Measurements from ENCODE around the gene AGBL3.
"Not testable (repeated sequence)": the region's sequence is repeated elsewhere in the genome, so short reads cannot be mapped to it uniquely, and the experiment has no call there.

AGBL3 gene

GRCh38 chr7:135168489-135169140 lies 182.3 kb downstream of the AGBL3 start:
- H3K4me1 ChIP-seq (ENCODE audit: control insufficient read depth, insufficient read depth, low read length, poor library complexity, severe bottlenecking): peaks cover 12% of the 10 kb centered on the region
- peaks cover 57% of the 10 kb centered on the region for H3K36me3 ChIP-seq (ENCODE audit: control insufficient read depth, insufficient read depth, low read length)
- WGBS, 2 experiments (ENCODE audit: insufficient coverage in 2 of 2): 89 to 96% methylated on average over 11 to 12 of the region's 13 CpGs
- H3K9me3 ChIP-seq (ENCODE audit: control insufficient read depth, low read length): no peaks in the 10 kb centered on the region
- H3K4me3 ChIP-seq (ENCODE audit: extremely low read depth, insufficient read depth, low read length, poor library complexity, severe bottlenecking): no peak overlapping the region
- no peak overlapping the region for H3K27ac ChIP-seq (ENCODE audit: low read depth, low read length, severe bottlenecking)

- peak overlapping the region; percentile 84 for H3K4me3 ChIP-seq (ENCODE audit: extremely low read depth, insufficient read depth, low read length, poor library complexity, severe bottlenecking)
- peak overlapping the region; percentile 92 for H3K27ac ChIP-seq (ENCODE audit: low read depth, low read length, severe bottlenecking)
- no peaks in the 10 kb centered on the region for H3K9me3 ChIP-seq (ENCODE audit: control insufficient read depth, low read length)
- peaks cover 12% of the 10 kb centered on the region for H3K4me1 ChIP-seq (ENCODE audit: control insufficient read depth, insufficient read depth, low read length, poor library complexity, severe bottlenecking)
- peaks cover 50% of the 10 kb centered on the region for H3K36me3 ChIP-seq (ENCODE audit: control insufficient read depth, insufficient read depth, low read length)
- WGBS, 2 experiments (ENCODE audit: insufficient coverage in 2 of 2): 69 to 72% methylated on average over 7 to 9 of the region's 11 CpGs
Observed at GRCh38 chr7:135169141-135169963, 183.0 kb downstream of the AGBL3 start.

GRCh38 chr7:135169964-135170273 lies 183.6 kb downstream of the AGBL3 start:
- Histone ChIP-seq H3K4me1 (ENCODE audit: control insufficient read depth, insufficient read depth, low read length, poor library complexity, severe bottlenecking) (peaks cover 12% of the 10 kb centered on the region), H3K27ac (ENCODE audit: low read depth, low read length, severe bottlenecking) (peak overlapping the region; percentile 92), H3K9me3 (ENCODE audit: control insufficient read depth, low read length) (no peaks in the 10 kb centered on the region), H3K4me3 (ENCODE audit: extremely low read depth, insufficient read depth, low read length, poor library complexity, severe bottlenecking) (peak overlapping the region; percentile 84), H3K36me3 (ENCODE audit: control insufficient read depth, insufficient read depth, low read length) (peaks cover 44% of the 10 kb centered on the region)
- WGBS, 2 experiments (ENCODE audit: insufficient coverage in 2 of 2): 0 to 2% methylated on average over 9 to 13 of the region's 17 CpGs

- Histone ChIP-seq H3K27ac (ENCODE audit: low read depth, low read length, severe bottlenecking) (peak within 1 kb of the TSS; percentile 92), H3K4me3 (ENCODE audit: extremely low read depth, insufficient read depth, low read length, poor library complexity, severe bottlenecking) (peak within 1 kb of the TSS; percentile 84), H3K36me3 (ENCODE audit: control insufficient read depth, insufficient read depth, low read length) (peaks cover 39% of the 10 kb centered on the region), H3K4me1 (ENCODE audit: control insufficient read depth, insufficient read depth, low read length, poor library complexity, severe bottlenecking) (peaks cover 12% of the 10 kb centered on the region), H3K9me3 (ENCODE audit: control insufficient read depth, low read length) (no peaks in the 10 kb centered on the region)
- WGBS, 2 experiments (ENCODE audit: insufficient coverage in 2 of 2): 0% methylated on average over 66 to 75 of the region's 77 CpGs
Observed at GRCh38 chr7:135170274-135170997, 184.1 kb downstream of the AGBL3 start, which contains the start of gene CYREN. CYREN (minus strand) TSS chr7:135170707; CDS start chr7:135168922, 1,785 bp downstream.

- peak overlapping the region; percentile 92 for H3K27ac ChIP-seq (ENCODE audit: low read depth, low read length, severe bottlenecking)
- peaks cover 12% of the 10 kb centered on the region for H3K4me1 ChIP-seq (ENCODE audit: control insufficient read depth, insufficient read depth, low read length, poor library complexity, severe bottlenecking)
- H3K4me3 ChIP-seq (ENCODE audit: extremely low read depth, insufficient read depth, low read length, poor library complexity, severe bottlenecking): peak overlapping the region; percentile 84
- peaks cover 33% of the 10 kb centered on the region for H3K36me3 ChIP-seq (ENCODE audit: control insufficient read depth, insufficient read depth, low read length)
- 0 to 4% methylated on average over 3 to 4 of the region's 12 CpGs for WGBS, 2 experiments (ENCODE audit: insufficient coverage in 2 of 2)
- not testable (repeated sequence) for H3K9me3 ChIP-seq (ENCODE audit: control insufficient read depth, low read length)
Observed at GRCh38 chr7:135170998-135171481, 184.7 kb downstream of the AGBL3 start.

- H3K4me1 ChIP-seq (ENCODE audit: control insufficient read depth, insufficient read depth, low read length, poor library complexity, severe bottlenecking): peaks cover 12% of the 10 kb centered on the region
- not testable (repeated sequence) for H3K4me3 ChIP-seq (ENCODE audit: extremely low read depth, insufficient read depth, low read length, poor library complexity, severe bottlenecking); H3K27ac ChIP-seq (ENCODE audit: low read depth, low read length, severe bottlenecking); H3K9me3 ChIP-seq (ENCODE audit: control insufficient read depth, low read length)
- 92% methylated on average over 16 to 18 of the region's 19 CpGs for WGBS, 2 experiments (ENCODE audit: insufficient coverage in 2 of 2)
- H3K36me3 ChIP-seq (ENCODE audit: control insufficient read depth, insufficient read depth, low read length): peaks cover 26% of the 10 kb centered on the region
Observed at GRCh38 chr7:135171581-135172291, 185.4 kb downstream of the AGBL3 start.

GRCh38 chr7:135173916-135174315 lies 187.6 kb downstream of the AGBL3 start:
- not testable (repeated sequence) for H3K9me3 ChIP-seq (ENCODE audit: control insufficient read depth, low read length); H3K4me3 ChIP-seq (ENCODE audit: extremely low read depth, insufficient read depth, low read length, poor library complexity, severe bottlenecking); H3K27ac ChIP-seq (ENCODE audit: low read depth, low read length, severe bottlenecking); H3K4me1 ChIP-seq (ENCODE audit: control insufficient read depth, insufficient read depth, low read length, poor library complexity, severe bottlenecking); H3K36me3 ChIP-seq (ENCODE audit: control insufficient read depth, insufficient read depth, low read length)
- 93 to 100% methylated on average over 1 to 2 of the region's 4 CpGs for WGBS, 2 experiments (ENCODE audit: insufficient coverage in 2 of 2)

GRCh38 chr7:135174941-135175340 lies 188.6 kb downstream of the AGBL3 start:
- peaks cover 3% of the 10 kb centered on the region for H3K4me1 ChIP-seq (ENCODE audit: control insufficient read depth, insufficient read depth, low read length, poor library complexity, severe bottlenecking)
- H3K27ac ChIP-seq (ENCODE audit: low read depth, low read length, severe bottlenecking): no peak overlapping the region
- 95 to 100% methylated on average over 1 to 2 of the region's 7 CpGs for WGBS, 2 experiments (ENCODE audit: insufficient coverage in 2 of 2)
- H3K9me3 ChIP-seq (ENCODE audit: control insufficient read depth, low read length): peaks cover 14% of the 10 kb centered on the region
- H3K36me3 ChIP-seq (ENCODE audit: control insufficient read depth, insufficient read depth, low read length): no peaks in the 10 kb centered on the region
- no peak overlapping the region for H3K4me3 ChIP-seq (ENCODE audit: extremely low read depth, insufficient read depth, low read length, poor library complexity, severe bottlenecking)

- H3K4me3 ChIP-seq (ENCODE audit: extremely low read depth, insufficient read depth, low read length, poor library complexity, severe bottlenecking): no peak overlapping the region
- H3K9me3 ChIP-seq (ENCODE audit: control insufficient read depth, low read length): peaks cover 23% of the 10 kb centered on the region
- 90 to 94% methylated on average over 6 of the region's 6 CpGs for WGBS, 2 experiments (ENCODE audit: insufficient coverage in 2 of 2)
- H3K27ac ChIP-seq (ENCODE audit: low read depth, low read length, severe bottlenecking): no peak overlapping the region
- no peaks in the 10 kb centered on the region for H3K36me3 ChIP-seq (ENCODE audit: control insufficient read depth, insufficient read depth, low read length)
- peaks cover 3% of the 10 kb centered on the region for H3K4me1 ChIP-seq (ENCODE audit: control insufficient read depth, insufficient read depth, low read length, poor library complexity, severe bottlenecking)
Observed at GRCh38 chr7:135175931-135176330, 189.6 kb downstream of the AGBL3 start.

- WGBS, 2 experiments (ENCODE audit: insufficient coverage in 2 of 2): 93 to 96% methylated on average over 7 to 9 of the region's 9 CpGs
- no peaks in the 10 kb centered on the region for H3K4me1 ChIP-seq (ENCODE audit: control insufficient read depth, insufficient read depth, low read length, poor library complexity, severe bottlenecking)
- H3K36me3 ChIP-seq (ENCODE audit: control insufficient read depth, insufficient read depth, low read length): no peaks in the 10 kb centered on the region
- no peak overlapping the region for H3K4me3 ChIP-seq (ENCODE audit: extremely low read depth, insufficient read depth, low read length, poor library complexity, severe bottlenecking)
- H3K27ac ChIP-seq (ENCODE audit: low read depth, low read length, severe bottlenecking): no peak overlapping the region
- H3K9me3 ChIP-seq (ENCODE audit: control insufficient read depth, low read length): peaks cover 35% of the 10 kb centered on the region
Observed at GRCh38 chr7:135177028-135177696, 190.9 kb downstream of the AGBL3 start.

Data from mesodermal cell (in vitro differentiated cells).